NCI-H526 (cell line): ENCODE results near the gene PCF11.
A peak's percentile ranks its signal among the peaks of the same experiment; 100 is the strongest.
"Not testable (repeated sequence)": the region's sequence is repeated elsewhere in the genome, so short reads cannot be mapped to it uniquely, and the experiment has no call there.

Experiments used
- DNase-seq, 2 experiments: peaks; one replicate each; lab custom pipeline; 2025; lab: John Stamatoyannopoulos, UW

PCF11 gene, protein sequence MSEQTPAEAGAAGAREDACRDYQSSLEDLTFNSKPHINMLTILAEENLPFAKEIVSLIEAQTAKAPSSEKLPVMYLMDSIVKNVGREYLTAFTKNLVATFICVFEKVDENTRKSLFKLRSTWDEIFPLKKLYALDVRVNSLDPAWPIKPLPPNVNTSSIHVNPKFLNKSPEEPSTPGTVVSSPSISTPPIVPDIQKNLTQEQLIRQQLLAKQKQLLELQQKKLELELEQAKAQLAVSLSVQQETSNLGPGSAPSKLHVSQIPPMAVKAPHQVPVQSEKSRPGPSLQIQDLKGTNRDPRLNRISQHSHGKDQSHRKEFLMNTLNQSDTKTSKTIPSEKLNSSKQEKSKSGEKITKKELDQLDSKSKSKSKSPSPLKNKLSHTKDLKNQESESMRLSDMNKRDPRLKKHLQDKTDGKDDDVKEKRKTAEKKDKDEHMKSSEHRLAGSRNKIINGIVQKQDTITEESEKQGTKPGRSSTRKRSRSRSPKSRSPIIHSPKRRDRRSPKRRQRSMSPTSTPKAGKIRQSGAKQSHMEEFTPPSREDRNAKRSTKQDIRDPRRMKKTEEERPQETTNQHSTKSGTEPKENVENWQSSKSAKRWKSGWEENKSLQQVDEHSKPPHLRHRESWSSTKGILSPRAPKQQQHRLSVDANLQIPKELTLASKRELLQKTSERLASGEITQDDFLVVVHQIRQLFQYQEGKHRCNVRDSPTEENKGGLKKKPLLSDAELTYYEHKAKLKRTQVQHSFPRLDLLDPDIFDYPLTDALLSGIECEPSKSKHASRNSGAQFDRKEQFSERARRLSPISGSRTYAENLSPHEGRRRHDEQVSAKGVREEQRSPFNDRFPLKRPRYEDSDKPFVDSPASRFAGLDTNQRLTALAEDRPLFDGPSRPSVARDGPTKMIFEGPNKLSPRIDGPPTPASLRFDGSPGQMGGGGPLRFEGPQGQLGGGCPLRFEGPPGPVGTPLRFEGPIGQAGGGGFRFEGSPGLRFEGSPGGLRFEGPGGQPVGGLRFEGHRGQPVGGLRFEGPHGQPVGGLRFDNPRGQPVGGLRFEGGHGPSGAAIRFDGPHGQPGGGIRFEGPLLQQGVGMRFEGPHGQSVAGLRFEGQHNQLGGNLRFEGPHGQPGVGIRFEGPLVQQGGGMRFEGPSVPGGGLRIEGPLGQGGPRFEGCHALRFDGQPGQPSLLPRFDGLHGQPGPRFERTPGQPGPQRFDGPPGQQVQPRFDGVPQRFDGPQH (N-terminal part only)

DNA sequence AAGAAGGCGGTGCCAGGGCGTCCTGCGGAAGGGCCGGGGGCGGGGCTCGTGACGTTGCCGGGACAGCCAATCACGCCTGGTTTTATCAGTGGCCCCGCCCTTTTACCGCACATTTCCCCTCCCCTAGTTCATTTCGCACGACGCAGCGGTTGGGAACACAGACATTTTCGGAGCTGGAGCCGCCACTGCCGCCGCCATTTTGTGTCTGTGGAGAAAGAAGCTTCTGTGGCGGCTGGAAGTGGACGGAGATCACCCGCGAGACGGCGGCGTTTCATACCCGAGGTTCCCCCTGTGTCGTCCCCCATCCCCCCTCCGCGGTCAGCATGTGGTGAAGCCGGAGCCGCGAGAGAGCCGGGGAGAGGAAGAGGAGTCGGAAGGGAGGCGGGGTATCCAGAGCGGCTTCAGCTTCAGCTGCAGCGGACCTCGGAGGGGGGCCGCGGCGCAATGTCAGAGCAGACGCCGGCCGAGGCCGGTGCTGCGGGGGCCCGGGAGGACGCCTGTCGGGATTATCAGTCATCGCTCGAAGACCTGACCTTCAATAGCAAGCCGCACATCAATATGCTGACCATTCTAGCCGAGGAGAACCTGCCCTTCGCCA is at the start of gene PCF11:
Gene PCF11 (plus strand): TSS at position 136 of the 598 bp plus-strand sequence. CDS start 309 bp downstream, at position 445.
- DNase-seq = peak in 1 of 2 experiments; percentile 88

DNA sequence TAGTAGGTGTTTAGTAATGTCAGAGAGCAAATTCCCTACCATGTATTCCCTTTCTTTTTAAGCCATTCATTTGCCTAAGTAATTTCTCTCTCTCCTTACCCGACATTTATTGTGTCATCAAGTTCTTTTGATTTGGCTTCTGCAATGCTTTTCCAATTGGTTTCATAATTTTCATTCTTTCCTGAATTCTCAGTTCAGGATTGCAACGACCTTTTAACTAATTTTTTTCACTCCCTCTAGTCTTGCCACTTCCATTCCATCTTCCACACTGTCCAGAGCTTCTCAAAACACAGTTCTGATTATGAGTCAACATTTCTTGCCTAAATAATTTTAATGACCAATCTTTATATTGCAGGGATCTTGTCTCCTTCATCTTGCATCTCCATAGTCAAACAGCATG is 44.0 kb upstream of the PCF11 start:
- no peak for DNase-seq

DNA sequence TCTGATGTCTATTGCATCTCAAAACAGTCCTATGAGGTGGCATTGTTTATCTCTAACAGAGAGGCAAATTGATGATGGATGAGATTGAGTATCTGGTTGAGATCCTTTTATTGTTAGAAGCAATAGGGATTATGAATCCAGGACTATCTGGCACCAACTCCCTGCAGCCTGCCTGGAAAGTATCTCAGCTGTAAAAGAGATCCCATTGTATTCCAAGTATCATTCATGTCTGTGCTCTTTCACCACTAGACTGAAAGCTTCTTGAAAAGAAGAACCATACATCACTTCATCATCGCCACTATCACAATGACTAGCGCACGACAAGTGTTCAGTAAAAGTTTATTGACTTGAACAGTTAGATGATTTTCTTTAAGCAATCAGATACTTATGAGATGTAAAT is 41.9 kb upstream of the PCF11 start:
- DNase-seq = no peak

DNA sequence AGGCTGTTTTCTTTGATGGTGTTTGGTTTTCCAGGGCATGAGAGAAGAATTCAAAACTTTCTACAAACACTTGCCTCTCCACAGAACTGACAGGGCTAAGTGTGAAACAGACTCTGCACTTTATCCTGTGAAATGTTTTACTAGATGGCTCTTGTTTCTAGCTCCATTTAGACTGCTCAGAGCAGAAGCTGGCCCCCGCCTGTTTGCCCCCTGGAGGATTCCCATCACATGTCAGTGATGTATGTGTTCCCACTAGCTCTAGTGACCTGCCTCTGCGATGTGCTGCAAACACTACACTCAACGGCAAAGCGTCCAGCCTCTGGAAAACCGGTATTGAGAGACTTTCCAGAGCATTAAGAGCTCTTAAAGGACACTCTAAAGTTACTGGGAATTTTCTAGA is 41.4 kb upstream of the PCF11 start:
- DNase-seq = no peak

DNA sequence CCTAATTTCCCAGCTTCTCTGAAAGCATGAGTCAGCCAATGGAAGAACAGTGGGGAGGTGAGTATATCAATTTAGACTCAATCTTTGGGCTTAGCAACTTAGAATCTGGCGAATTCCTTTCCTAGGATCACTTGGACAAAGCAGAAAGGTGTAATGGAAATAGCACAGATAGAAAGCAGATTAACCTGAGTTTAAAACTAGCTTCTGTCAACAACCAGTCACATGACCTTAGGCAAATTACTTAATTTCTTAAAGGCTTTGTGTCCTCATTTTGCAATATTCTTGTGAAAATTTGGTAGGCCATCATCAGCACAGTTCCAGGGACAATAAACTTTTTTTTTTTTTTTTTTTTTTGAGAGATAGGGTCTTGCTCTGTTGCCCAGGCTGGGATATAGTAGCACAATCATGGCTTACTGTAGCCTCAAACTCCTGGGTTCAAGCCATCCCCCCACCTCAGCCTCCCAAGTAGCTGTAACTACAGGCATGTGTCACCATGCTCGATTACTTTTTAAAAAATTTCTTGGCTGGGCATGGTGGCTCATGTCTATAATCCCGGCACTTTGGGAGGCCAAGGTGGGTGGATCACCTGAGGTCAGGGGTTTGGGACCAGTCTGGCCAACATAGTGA is 40.8 kb upstream of the PCF11 start:
- no peak for DNase-seq

DNA sequence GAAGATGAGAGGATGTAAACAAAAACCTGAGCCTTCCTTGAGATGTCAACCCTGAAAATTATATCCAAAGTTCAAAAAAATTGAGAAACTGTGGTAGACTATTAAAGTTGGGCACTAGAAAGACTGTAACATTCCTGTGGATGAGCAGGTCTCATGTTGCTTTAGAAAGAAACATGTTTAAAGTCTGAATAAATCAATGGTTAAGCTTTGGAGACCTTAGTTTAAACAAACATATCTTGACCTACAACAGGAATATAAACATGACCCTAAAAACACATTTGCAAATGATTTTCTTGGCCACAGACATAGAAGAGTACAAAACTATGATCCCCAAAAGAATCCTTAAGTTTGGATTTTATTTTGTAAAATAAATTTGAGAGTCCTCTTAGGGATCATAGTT is 38.1 kb upstream of the PCF11 start:
- DNase-seq = no peak

DNA sequence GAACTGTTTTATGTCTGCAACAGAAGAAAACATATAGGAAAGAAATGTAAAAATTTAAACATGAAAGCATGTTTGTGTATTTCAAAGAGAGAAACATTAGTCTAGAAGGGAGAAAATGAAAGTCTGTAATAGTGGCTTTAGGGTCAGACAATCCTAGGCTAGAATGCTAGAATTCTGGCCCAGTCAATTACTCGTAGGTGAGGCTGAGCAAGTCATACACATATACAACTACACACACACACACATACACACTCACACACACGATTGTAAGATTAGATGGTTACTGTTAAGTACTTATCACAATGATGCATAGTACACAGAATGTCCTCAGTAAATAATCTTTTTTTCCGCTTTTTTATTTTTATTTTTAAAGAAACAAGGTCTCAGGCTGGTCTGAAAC is 37.7 kb upstream of the PCF11 start:
- DNase-seq = no peak

DNA sequence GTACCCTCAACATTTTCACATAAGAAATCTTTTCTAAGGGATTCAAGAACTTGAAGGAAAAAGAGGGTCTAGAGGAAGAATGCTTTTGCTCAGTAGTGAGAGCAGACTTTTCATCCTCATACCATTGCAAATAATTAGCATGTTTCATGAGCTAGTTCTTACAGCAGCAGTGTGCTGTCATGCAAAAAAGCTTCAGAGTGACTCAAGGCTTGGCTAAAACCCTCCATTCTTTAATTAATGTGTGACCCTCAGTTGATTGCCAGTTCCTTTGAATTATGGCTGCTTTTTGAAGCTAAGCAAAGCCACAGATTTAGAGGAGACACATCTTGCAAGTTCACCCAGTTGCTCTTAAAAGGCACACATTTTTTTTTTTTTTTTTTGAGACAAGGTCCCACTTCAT is 36.6 kb upstream of the PCF11 start:
- DNase-seq = no peak

DNA sequence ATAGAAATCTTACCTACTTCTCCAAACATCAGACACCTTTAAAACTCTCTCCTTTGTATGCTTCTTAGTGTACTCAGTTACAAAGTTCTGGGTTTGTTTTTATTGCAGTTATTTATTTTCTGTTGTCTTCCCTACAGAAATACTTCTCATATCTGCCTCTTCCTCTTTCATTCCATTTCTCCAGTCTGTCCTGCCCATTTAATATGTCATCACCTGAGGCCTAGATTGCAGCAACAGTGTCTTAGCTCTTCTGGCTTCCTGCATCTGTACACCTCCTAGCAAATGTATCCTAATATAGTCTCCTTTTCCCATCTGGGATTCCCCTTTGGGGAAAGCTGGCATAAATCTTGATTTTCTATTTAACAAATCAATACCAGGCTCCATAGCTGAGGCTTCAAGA is 34.9 kb upstream of the PCF11 start:
- no peak for DNase-seq

DNA sequence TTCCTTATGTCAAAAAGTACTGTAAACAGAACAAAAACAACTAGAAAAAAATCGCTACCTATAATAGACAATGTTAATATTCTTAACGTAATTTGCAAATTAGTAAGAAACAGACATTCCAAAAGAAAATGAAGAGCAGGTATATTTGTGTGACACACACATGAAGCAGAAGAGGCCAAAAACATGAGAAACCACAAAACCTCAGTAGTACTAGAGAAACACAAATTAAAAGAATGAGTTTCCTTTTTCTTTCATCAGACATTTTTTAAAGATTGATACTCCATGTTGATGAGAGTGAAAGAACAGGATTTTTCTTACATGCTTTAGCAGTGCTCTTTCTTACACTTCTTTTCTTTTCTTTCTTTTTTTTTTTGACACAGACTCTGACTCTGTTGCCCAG is 34.2 kb upstream of the PCF11 start:
- no peak for DNase-seq

DNA sequence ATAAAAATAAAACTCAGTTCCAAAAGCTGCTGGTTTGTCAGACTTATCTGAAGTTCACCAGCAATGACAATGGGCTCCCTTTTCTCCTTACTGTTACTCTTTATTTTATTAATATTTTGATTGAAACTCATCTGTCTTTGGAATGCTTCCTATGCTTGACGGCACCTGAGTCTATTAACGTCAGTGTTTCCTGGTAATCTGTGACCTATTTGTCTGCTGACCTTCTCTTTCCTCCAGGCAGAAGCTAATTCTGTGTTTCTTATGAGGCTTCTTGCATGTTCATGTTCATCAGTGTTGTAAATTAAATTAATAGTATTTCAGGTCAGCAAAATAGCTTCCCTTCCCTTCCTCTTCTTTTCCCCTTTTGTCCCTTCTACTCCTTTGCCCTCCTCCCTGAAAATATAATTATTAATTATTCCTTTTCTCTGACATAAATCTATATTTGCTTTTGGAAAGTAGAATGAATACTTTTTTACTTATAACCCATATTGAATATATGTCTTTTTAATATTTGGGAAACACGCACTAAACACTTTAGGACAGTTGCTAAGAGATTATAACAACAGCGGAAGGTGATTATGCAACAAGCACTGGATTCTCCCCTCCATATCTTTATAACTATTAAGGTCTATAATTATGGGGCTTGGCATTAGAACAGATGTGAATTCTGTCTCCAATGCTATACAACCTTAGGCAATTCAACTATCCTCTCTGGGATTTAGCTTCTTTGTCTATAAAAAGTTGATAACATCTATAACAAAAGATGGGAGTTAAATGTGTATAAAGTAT is 32.1 kb upstream of the PCF11 start:
- no peak for DNase-seq

DNA sequence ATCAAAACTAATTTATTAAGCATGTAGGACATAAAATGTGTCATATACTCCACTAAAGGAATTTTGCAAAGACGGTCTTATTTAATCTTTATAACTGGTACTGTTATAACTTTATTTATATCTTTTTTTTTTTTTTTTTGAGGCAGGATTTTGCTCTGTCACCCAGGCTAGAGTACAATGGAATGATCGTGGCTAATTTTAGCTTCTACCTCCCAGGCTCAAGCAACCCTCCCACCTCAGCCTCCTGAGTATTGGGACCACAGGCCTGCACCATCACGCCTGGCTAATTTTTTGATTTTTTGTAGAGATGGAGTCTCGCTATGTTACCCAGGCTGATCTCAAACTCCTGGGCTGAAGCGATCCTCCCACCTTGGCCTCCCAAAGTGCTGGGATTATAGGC is 31.4 kb upstream of the PCF11 start:
- no peak for DNase-seq

DNA sequence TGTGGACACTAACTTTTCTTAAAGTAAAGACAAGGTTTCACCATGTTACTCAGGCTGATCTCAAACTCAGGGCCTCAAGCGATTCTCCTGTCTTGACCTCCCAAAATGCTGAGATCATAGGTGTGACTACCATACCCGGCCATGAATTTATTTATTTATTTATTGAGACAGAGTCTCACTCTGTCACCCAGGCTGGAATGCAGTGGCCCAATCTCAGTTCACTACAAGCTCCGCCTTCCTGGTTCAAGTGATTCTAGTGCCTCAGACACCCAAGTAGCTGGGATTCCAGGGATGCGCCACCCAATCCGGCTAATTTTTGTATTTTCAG is 29.7 kb upstream of the PCF11 start:
- no peak for DNase-seq

DNA sequence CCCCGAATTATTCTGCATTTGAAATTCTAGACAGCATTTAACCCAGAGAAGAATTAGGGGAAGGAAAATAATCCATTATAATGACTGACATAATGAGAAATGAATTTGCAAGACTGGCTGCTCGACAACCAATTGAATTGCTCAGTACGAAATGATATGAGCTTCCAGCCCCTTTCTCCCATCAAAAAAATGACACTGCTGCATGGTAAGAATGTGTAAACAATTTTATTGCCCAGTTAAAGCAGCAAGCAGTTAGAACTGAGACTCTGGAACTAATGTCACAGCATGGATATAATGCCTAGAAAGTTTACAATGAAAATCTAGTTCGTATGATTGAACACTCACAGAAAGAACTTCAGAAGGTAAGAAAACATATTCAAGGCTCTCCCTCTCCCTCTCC is 24.7 kb upstream of the PCF11 start:
- peak in 1 of 2 experiments; percentile 9 for DNase-seq

DNA sequence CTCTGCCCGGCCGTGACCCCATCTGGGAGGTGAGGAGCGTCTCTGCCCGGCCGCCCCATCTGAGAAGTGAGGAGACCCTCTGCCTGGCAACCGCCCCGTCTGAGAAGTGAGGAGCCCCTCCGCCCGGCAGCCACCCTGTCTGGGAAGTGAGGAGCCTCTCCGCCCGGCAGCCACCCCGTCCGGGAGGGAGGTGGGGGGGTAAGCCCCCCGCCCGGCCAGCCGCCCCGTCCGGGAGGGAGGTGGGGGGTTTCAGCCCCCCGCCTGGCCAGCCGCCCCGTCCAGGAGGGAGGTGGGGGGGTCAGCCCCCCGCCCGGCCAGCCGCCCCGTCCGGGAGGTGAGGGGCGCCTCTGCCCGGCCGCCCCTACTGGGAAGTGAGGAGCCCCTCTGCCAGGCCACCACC is 23.7 kb upstream of the PCF11 start:
- not testable (repeated sequence) for DNase-seq

DNA sequence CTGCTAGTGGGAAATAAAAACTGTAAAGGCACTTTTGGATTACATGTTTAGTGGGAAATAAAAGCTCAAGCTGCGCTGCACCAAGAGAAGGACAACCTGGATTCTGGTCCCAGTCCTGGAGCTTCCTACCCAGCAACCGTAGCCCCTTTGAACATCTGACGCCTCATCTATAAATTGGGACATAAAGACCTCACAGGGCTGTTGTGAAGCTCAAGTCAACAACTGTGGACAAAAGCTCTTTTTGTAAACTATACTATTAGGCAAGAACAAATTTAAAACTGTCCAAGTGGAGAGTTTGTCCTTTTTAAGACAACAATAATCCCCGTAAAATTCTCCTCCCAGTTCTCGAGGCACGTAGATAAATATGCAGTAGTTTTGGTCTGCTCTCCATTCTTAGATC is 17.6 kb upstream of the PCF11 start:
- DNase-seq = no peak

DNA sequence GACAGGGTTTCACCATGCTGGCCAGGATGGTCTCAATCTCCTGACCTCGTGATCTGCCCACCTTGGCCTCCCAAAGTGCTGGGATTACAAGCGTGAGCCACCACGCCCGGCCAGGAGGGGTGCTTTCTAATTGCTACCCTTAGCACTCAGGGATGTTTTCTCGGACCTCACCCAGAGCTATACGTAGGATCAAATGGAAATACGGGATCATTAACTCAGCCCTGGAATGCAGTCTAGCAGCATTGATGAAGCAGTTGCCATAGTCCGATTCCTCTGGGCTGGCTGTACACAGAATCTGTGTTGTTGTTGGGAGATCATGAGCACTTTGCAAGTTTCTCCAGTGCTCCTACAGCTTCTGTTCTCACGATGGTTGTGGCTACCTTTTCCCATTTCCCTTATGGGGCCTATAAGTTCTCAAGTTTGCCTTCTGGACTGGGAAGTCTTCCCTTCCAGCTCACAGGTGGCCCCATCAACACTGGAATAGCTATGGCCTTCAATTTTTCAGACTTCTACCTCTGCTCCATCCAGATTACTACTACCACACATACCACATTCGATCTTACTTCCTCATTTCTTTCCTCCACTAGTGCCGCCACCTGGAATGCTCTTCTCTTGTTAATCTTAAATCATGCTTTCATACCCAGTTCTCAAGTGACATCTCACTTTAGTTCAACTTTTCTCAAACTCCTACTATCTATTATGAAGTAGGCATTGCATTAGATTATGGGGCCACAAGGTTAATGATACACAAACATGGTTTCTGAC is 16.1 kb upstream of the PCF11 start:
- DNase-seq = no peak

DNA sequence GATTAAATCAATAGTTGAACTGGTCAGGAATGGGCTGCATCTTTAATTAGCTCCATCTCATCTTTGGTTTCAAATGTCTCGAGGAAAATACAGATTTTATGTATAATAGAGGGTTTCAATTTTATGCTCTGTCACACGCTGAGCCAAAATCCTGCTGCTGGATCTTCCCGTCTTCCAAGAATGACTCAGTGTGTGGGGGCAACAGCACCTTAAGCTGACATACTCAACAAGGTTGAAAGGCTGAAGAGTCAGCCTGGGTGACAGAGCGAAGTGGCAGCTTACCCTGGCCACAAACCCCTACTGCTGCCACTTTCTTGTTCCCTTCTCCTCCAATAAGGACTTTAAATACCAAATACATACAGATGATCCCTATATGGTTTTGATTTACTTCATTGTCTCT is 9.0 kb upstream of the PCF11 start:
- no peak for DNase-seq

DNA sequence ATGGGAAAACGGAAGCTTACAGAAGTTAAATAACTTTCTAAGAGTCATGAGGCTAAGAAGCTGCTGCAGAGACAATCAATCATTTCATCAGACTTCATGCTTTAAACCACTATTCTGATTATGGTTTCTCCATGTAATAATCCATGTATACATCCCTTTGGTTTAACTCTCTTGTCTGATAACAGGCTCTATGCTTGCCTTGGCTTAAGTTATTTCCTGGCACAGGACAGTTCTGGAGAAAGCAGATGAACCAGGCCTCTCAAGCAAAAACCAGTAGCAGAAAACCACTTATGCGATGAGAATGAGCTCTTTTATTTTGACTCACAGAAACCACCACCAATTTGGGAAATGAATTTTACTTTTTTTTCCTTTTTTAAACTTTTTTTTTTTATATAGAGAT is 6.5 kb upstream of the PCF11 start:
- DNase-seq = no peak
